ENCODE measurements around the gene PAPPA.

- no peak for TF ChIP-seq CTCF (IDR thresholded peaks at IDR 0.05)
- TF ChIP-seq POLR2A (IDR thresholded peaks at IDR 0.05): no peak
Measured at GRCh38 chr9:116387934-116388698, 234.5 kb downstream of the PAPPA start.

All from suprapubic skin (tissue), 3 donors.